HG02885 (cell line): ENCODE data around the gene TMPRSS6.
"Not testable (repeated sequence)": the region's sequence is repeated elsewhere in the genome, so short reads cannot be mapped to it uniquely, and the experiment has no call there.

Source experiments
- ATAC-seq: cut with Tn5 transposase; IDR thresholded peaks from one replicate; pipeline ENCODE4 v1.9.1; 2021; ENCODE audit warnings: mild to moderate bottlenecking; ENCODE audit not compliant: unreplicated experiment, poor library complexity

Gene TMPRSS6

GRCh38 chr22:37090920-37091695 lies 18.4 kb downstream of the TMPRSS6 start:
- ATAC-seq: no peak

GRCh38 chr22:37089434-37089833 lies 20.1 kb downstream of the TMPRSS6 start:
- ATAC-seq: no peak

GRCh38 chr22:37088750-37089408 lies 20.6 kb downstream of the TMPRSS6 start:
- no peak for ATAC-seq

DNA sequence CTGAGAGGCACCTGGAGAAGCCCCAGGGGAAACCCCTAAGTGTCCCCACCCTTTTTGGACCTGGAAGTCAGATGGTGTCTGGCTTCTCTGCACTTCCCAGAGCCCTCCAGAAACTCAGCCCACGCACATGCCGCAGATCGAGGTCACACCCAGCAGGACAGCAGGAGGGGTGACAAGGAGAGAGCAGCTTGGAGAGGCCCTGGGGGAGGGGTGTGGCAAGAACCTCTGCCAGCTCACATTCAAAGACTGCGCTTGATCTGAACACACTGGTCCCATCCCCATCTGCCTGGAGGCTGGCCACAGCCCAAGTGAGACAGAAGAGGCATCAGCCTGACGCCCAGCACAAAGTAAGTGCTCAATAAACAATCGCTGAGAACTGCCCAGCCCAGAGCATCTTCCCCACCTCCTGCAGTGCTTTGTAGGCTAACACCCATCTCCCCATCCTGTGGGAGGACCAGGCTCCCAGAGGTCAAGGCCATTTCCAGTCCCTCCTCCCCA lies 21.4 kb downstream of the TMPRSS6 start:
- no peak for ATAC-seq

GRCh38 chr22:37086184-37086583 lies 23.3 kb downstream of the TMPRSS6 start:
- no peak for ATAC-seq

DNA sequence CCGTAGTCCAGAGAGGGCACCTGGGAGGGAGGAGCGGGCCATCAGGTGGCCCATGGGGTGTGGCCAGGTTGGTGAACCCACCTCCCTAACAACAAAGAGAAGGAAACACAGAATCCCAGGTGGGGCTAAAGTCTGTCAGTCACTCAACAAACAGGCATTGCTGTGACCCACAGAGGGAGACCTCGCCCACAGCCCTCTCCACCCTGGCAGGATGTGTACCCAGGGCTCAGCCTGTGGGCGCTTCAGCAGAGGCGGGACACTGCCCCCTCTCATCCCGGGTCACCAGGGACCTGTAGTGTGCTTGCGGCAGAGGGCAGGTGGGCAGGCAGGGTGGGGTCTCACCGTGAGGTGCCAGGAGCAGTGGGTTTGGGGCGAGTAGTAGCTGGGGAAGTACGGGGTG lies 25.1 kb downstream of the TMPRSS6 start:
- ATAC-seq: no peak

- no peak for ATAC-seq
Measured at GRCh38 chr22:37083914-37084313, 25.6 kb downstream of the TMPRSS6 start.

GRCh38 chr22:37082251-37082873 lies 27.2 kb downstream of the TMPRSS6 start:
- ATAC-seq: no peak

GRCh38 chr22:37080838-37081237 lies 28.7 kb downstream of the TMPRSS6 start:
- ATAC-seq: no peak

DNA sequence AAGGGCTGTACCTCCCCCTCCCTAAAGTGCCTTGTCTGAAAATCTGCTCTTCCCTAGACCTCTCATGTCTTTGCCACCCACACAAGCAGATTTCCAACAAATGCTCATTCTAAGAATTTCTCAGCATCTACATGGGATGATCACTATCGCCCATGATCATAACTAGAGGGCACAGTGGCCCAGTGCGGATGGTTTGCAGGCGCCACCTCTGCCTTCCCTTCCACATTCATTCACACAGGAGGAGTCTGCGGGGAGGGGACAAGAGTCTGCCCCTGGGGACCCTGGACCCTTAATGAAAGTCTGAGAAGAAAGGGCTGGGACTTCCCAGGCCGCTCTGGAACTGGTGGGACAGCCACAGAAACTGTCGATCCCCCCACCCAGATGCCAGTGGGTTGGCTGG lies 29.1 kb downstream of the TMPRSS6 start:
- ATAC-seq: no peak

DNA sequence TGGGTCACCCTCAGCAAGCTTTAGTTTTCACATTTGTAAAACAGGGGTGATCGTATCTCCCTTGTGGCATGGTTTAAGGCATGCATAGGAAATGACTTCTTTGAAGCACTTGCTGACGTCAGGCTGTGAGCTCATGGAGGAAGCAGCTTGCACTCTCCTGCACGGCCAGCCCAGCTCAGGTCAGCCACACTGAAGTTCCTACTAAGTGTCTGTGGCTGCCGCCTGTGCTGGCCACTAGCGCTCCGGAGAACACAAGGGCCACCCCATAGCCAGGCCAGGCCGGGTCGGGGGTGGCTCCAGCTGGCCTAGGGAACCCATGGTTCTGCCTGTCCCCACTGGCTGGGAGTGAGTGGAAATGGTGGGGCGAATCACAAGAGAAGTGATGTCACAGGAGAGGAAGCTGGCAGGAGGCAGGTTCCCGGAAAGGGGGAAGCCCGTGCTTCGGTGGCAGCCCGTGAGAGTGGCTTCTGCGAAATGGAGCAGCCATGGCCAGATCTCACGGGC lies 29.8 kb downstream of the TMPRSS6 start:
- ATAC-seq: no peak

GRCh38 chr22:37079158-37079557 lies 30.4 kb downstream of the TMPRSS6 start:
- ATAC-seq: no peak

DNA sequence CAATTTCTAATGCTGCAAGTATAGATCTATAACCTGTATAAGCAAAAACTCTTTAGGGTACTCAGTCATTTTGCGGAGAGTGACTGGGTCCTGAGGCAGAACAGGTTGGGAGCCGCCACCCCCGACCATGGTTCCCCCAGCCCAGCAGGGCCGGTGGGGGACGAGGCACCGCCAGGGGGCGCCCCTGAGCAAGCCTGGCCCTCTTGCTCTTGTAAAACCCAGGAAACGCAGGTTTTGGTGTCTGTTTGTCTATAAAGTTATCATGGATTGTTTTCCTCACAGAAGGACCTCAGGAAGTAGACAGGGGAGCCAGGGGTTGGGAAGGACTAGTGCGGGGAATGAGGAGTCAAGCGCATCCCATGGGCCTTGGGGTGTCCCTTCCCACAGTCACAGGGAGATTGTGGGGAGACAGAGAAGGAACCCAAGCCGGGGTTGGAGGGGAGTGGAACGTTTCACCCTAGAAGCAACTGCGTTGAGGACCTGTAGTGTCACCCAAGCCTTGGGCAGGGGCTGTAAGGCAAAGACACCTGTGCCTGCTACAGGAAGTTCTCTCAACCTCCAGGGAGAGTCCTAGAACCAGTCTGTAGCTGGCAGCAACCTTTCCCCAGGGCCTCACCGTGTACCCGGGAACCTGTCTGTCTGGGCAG lies 31.6 kb downstream of the TMPRSS6 start:
- ATAC-seq: no peak

DNA sequence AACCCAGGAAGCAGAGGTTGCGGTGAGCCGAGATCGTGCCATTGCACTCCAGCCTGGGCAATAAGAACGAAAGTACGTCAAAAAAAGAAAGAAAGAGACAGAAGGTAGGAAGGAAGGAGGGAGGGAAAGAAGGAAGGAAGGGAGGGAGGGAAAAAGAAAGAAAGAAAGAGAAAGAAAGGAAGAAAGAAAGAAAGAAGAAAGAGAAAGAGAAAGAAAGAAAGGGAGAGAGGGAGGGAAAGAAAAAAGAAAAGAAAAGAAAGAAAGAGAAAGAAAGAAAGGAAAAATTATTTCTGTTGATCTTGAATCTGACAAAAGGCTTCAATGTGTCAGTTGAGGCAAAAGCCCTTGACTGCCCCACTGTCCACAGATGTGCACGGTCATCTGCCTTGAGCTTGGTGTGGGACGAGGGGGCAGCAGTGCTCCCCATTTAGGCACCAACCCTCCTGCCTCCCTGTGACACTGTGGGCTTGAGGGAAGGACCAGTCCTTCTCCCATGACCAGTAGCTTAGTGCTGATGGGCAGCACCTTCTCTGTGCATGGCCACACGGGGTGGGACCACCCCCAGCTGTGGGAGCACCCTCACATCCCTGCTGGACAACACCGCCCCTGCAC lies 33.6 kb downstream of the TMPRSS6 start:
- no peak for ATAC-seq

GRCh38 chr22:37075046-37075445 lies 34.5 kb downstream of the TMPRSS6 start:
- ATAC-seq: no peak

DNA sequence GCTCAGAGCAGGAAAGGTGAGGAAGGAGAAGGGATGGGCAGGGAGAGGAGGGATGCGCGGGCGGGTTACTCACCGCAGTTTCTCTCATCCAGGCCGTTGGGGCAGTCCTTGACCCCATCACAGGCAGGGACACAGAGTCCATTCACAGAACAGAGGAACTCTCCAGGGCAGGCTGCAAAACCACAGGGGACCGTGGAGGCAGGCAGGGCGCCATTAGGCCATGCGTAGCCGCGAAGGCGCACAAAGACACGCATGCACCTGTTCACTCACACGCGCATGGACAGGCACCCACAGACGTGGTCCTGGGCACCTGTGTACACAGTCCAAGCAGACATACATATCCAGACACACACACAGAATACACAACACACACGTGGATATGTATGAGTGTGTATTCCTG lies 35.0 kb downstream of the TMPRSS6 start:
- no peak for ATAC-seq

GRCh38 chr22:37072673-37073072 lies 36.8 kb downstream of the TMPRSS6 start:
- no peak for ATAC-seq

GRCh38 chr22:37071850-37072592 lies 37.5 kb downstream of the TMPRSS6 start:
- ATAC-seq: not testable (repeated sequence)

DNA sequence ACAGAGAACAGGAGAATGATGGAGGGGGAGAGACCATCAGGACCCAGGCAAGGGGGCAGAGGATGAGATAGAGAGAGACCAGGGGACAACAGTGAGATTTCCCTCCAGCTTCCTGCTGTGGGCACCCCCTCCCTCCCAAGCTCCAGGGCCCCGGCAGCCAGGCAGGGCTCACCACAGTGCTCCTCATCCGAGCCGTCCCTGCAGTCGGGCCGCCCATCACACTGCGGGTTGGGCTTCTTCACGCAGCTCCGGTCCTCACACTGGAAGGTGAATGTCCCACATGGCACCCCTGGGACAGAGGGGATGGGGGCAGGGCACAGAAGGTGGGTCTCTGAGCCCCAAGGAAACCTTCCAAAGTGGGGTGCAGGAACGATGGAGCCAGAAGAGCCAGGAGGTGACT lies 38.8 kb downstream of the TMPRSS6 start:
- ATAC-seq: no peak

DNA sequence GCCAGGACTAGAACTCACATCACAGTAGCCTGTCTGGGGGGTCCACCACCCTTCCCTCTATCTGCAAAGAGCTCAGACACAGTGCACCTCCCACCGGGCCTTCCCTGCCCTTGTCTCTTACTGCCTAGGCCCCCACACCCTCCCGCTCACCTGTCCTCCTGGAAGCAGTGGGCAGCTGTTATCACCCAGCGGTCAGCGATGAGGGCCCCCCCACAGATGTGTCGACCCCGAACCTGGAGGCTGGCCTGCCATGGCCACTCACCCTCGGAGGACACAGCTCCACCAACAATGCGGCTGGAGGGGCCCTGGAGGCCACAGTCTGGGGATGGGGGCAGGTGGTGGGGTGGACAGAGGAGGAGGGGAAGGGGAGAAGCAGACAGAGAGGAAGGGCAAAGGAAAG lies 39.2 kb downstream of the TMPRSS6 start:
- no peak for ATAC-seq
